HG03439 (cell line): ENCODE data around the gene IRAK3.
A peak's percentile ranks its signal among the peaks of the same experiment; 100 is the strongest.
"Not testable (repeated sequence)": the region's sequence is repeated elsewhere in the genome, so short reads cannot be mapped to it uniquely, and the experiment has no call there.

ENCODE experiments used
- ATAC-seq: cut with Tn5 transposase; IDR thresholded peaks from one replicate; pipeline ENCODE4 v1.9.1; 2021; ENCODE audit warnings: mild to moderate bottlenecking, moderate library complexity; ENCODE audit not compliant: unreplicated experiment

The IRAK3 gene

GRCh38 chr12:66169221-66170170, 19.5 kb upstream of the IRAK3 start, which contains the start of gene TMBIM4:
Gene TMBIM4, minus strand, starts transcription at chr12:66169996. Its CDS starts 45 bp downstream, at chr12:66169951.
- ATAC-seq, result peak; percentile 92

GRCh38 chr12:66170606-66171005, 18.4 kb upstream of the IRAK3 start:
- ATAC-seq, result no peak

GRCh38 chr12:66174391-66175325, 14.4 kb upstream of the IRAK3 start:
- ATAC-seq, result not testable (repeated sequence)

- ATAC-seq, result no peak
Observed at GRCh38 chr12:66176105-66176900, 12.7 kb upstream of the IRAK3 start.

- ATAC-seq, result no peak
Observed at GRCh38 chr12:66182956-66183355, 6.1 kb upstream of the IRAK3 start.

- ATAC-seq, result not testable (repeated sequence)
Observed at GRCh38 chr12:66184822-66185221, 4.2 kb upstream of the IRAK3 start.

- no peak for ATAC-seq
Observed at GRCh38 chr12:66187036-66187435, 2.0 kb upstream of the IRAK3 start.

GRCh38 chr12:66187821-66188220, 1.2 kb upstream of the IRAK3 start:
- ATAC-seq, result no peak

GRCh38 chr12:66189486-66189843, 451 bp downstream of the IRAK3 start:
- no peak for ATAC-seq

- ATAC-seq, result no peak
Observed at GRCh38 chr12:66189889-66190288, 875 bp downstream of the IRAK3 start.

- no peak for ATAC-seq
Observed at GRCh38 chr12:66190519-66191370, 1.7 kb downstream of the IRAK3 start.

GRCh38 chr12:66191547-66192126, 2.6 kb downstream of the IRAK3 start:
- no peak for ATAC-seq

GRCh38 chr12:66194122-66194521, 5.1 kb downstream of the IRAK3 start:
- no peak for ATAC-seq

GRCh38 chr12:66195242-66195641, 6.2 kb downstream of the IRAK3 start:
- no peak for ATAC-seq

- ATAC-seq, result peak; percentile 96
Observed at GRCh38 chr12:66196806-66197205, 7.8 kb downstream of the IRAK3 start.

- no peak for ATAC-seq
Observed at GRCh38 chr12:66197495-66197921, 8.5 kb downstream of the IRAK3 start.

GRCh38 chr12:66199141-66199540, 10.1 kb downstream of the IRAK3 start:
- no peak for ATAC-seq

- ATAC-seq, result no peak
Observed at GRCh38 chr12:66199831-66200509, 11.0 kb downstream of the IRAK3 start.

GRCh38 chr12:66203820-66204219, 14.8 kb downstream of the IRAK3 start:
- no peak for ATAC-seq
